NCI-H128 (cell line): ENCODE results near the gene SCYL1.
A peak's percentile ranks its signal among the peaks of the same experiment; 100 is the strongest.

Experiments used
- DNase-seq: peaks from one replicate; lab custom pipeline; 2025; ENCODE audit not compliant: unreplicated experiment; lab: John Stamatoyannopoulos, UW

The SCYL1 gene

DNA sequence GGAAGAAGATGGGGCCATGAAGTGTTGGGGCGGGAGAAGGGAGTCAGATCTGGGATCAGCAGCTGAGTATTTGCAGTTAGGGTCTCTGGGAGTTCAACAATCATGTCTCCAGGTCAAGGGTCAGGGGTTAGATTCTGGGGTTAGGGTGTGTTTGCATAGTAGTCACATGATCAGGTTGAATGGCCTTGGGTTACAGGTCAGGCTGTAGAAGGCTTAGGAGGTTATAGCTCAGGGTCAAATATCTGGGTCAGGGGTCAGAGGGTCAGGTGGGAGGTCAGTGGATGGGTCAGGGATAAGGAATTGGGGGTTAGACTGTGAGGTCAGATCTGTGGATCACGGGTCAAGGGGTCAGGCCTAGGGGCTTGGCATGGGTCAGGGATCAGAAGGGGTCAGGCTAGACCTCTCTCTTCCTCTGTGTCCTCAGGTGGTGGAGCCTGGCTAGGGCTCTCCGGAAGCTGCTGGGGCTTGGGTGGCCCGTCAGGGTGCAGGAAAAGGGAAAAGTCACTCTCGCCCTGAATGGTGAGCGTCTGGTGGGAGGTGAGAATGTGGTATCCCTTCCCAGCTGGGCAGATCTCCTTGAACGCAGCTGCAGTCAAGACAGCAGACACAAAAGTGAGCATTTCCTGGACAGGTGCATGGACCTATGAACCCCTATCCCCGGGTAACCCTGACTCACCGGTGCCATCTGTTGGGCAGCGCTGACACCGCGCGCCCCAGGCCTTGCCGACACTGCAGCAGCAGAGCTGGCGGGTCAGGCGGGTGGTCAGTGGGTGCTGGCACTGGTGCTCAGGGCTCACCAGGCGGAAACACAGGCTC lies 26.9 kb downstream of the SCYL1 start:
- peak; percentile 42 for DNase-seq

DNA sequence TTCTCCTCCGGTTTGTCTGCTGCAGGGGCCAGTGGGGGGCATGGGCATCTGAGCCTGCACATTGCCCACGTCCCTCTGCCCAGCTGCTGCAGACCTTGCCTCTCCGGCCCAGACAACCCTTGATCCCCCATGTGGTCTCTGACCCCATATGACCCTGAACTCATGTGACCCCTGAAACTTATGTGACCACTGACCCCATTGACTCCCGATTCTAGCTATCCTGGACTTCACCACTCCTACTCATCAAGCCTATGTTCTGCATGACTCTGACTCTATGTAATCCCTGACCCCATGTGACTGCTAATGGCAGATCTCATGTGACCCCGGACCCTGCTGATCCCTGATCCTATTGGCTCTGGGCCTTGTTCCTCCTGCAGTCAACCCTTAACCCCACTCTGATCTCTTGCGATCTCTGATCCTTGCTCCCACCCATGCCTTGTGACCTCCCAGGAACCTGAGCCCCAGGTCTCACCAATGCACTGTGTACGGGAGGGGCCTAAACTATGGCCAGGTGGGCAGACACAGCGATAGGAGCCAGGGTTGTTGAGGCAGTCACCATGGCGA lies 27.6 kb downstream of the SCYL1 start:
- no peak for DNase-seq

DNA sequence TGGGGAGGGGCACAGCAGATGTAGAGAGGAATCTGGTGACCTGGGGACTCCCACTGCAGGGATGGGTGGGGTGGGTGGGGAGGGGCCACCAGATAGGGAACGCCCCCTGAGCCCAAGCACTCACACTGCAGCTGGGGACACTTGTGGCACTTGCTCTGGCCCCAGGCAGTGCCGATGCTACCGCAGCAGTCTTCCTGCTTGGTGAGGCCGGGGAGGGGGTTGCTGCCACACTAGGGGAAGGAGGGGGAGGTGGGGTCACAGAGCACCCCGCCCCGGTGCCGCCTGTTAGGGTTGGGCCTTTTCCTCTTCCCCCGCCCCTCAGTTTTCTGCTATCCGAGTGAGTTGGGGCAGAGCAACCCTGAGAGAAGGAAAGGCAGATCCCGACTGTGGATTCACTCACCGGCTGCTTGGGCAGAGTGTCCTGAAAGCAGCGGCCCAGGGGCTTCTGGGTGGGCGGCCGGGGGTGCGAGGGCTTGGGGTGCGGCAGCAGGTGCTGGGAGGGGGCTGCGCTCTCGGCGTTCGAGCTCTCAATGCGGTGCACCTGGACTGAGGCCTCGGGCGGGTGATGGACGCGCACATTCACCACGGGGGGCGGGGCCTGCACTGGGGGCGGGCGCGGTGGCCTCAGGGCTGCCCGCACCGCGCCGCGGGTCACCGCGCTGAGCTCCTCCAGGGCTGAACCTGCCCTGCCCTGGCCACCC lies 28.6 kb downstream of the SCYL1 start:
- DNase-seq, result no peak

DNA sequence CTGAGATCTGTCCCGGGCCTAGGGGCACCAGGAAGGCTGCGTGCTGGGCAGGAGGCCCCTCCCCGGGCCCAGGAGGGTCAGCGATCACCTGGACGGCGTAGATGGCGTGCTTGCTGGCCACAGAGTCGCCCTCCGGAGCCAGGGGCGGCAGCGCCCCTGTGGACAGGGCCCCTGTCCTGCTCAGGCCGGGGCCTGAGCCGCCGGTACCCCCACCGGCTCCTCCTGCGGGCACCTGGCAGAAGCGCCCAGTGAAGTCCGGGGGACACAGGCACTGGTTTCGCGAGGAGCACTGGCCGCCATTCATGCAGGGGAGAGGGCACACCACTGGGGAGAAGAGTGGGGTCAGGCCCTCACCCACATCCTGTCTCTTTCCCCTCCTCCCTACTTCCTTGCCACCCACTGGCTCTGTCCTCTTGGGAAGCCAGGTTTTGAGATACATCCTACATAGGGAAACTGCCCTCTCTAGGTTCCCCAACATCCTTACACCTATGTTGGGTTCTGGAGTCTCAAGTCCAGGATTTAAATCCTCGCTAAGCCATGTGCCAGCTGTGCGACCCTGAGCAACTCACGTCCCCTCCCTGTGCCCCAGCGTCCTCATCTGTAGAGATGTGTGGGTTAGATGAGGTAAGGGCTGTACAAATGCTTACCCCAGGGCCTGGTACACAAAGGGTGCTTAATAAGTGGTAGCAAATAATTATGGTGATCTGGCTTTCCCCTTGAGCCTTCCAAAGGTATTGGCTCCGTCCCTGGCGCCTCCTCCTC lies 29.4 kb downstream of the SCYL1 start:
- no peak for DNase-seq

DNA sequence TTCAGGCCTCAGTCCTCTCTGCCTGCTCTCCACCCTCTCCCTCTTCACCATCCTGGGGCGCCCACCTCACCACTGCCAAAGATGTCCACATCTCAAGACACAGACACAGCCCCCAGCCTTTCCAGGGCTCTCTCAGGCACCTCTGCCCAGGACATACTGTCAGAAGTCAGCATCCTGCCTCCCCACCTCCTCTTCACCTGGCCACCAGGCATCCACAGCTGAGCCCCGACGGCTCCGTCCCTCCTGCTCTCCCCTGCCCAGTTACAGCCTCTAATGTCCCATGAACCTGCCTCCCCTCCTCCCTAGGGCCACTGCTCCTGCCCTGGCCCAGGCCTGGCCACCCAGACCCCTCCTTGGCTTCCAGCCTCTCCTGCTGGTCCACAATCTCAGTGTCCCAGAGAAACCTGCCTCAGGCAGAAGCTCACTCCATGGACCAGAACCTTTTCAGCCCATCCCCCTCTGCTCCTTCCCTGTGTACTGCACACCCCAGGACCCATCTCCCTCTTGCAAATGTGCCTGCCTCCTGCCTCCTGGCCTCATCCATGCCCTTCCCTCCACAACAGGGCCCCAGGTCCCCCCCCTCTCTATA lies 30.1 kb downstream of the SCYL1 start:
- DNase-seq, result no peak

DNA sequence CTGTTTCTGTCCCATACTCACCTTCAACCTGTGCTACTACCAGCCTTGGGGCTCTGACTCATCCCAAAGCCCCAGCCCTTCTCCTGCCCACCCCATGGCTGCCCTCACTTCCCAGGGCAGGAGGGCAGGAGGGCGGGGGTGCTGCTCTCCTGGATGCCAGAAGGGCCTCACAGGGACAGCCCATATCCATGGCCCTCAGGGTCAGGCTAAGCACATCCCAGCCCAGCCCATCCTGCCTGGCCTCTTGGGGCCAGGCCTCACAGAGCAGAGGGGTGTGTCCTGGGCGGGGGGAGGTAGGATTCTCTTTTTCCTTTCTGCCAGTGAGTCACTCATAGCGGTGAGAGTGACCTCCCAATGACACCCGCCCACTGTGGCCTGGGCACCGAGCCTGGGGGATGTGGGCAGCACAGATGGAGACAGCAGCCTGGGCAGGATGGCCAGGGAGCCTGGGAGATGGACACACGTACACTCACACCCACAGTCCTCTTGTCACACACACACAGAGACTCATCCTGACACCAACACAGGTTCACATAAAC lies 30.9 kb downstream of the SCYL1 start:
- DNase-seq, result no peak

DNA sequence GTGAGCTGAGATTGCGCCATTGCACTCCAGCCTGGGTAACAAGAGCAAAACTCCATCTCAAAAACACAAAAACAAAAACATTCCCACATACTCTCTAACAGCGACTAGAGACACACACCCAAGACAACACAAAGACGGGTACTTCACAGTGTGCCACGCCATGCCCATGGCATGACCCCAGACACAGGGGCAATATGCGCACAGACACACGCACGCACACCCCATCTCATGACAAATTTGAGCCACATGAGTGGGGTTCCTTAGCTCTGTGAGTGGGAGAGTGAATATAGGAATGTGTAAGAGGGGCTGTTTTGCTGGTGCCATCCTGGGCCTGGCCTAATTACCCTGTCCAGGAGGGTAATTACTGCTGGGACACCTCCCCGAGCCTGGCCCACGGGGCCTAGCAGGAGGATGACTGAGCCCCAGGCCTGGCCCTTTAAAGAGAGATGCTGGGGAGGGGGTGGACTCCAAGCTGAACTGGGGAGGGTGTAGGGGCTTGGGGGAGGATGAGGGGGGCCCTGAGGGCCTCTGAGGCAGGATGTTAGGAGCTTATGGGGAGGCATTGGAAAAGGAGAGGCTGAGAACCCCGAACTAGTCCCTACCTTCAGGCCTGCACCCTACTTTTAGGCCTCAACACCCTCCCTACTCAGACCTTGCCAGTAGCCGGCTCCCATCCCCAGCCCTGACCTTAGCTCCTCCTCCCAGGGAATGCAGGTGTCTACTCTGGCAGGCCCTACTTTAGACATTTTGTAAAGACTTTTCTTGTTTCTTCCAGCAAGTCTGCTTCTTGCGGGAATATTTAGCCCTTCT lies 31.8 kb downstream of the SCYL1 start:
- DNase-seq, result no peak

DNA sequence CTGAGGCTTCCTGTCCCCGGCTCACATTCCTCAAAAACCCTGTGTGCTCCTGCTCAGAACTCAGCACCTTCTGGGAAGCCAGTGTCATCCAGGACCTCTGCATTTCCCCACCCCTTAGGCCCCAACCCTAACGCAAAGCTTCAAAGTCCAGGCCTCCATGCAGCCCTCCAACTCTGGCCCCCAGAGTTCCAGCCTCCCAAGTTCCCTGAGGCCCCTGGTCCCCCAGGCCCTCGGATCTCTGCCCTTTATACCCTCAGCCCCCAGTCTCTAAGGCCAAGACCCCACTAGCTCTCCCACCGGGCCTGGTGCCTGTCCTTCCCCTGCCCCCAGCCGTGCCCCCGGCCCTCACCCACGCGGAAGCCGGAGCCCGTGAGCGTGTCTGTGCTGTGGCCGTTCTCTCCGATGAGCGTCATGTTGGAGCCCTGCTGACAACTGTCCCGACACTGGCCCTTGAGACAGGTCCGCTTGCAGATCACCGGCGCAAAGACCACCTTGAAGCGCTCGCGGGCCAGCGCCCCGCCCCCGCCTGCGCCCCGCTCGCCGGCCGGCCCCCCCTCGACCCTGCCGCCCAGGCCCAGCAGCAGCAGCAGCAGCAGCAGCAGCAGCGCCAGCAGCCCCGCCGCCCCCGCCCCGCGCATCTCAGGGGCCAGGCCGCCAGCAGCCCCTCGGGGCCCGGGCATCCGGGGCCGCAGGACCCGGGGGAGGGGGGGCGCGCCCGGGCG lies 32.6 kb downstream of the SCYL1 start:
- DNase-seq, result no peak

DNA sequence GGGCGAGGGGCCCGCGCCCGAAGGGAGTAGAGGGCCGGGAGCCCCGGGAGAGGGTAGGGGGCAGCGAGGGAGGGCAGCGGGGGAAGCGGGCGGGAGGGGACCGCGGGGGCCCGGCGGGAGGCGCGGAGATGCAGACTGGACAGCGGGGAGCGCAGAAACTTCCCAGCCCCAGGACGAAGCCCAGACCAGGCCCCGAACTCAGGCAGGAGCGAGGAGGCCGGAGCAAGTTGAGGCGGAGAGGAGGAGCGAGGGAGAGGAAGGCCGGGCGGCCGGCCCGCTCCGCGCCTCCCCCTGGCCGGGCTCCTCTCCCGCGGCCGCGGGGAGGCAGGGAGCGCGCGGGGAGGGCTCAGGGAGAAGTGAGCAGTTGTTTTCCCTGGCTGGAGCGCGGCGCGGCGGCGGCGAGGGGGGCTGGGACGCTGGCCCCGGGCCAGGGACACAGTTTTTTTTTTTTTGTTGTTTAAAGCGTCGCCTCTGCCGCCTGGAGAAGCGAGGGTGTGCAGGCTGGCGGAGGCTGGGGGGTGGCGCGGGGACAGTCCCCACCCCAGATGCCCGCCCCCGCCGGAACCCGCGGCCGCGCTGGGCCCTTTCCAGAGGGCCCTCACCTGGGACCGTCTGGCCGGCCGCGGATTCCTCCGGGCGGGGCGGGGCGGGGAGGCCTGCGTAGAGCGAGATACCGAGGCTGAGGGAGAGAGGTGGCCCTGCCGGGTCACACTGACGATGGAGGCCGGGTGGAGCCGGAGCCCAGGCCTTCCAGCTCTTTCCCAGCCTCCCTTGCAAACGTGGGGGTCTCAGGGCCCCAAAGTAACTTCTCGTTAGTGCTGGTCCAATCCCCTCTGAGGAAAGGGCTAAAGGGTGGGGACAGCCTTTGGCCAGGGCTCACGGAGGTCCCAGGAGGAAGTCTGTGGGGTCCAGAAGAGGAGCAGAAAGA lies 33.4 kb downstream of the SCYL1 start, which contains the start of gene LTBP3:
Gene LTBP3, minus strand, starts transcription at position 358 of the 928 bp plus-strand sequence. CDS start 400 bp downstream, outside the sequence.
- DNase-seq, result peak; percentile 48

DNA sequence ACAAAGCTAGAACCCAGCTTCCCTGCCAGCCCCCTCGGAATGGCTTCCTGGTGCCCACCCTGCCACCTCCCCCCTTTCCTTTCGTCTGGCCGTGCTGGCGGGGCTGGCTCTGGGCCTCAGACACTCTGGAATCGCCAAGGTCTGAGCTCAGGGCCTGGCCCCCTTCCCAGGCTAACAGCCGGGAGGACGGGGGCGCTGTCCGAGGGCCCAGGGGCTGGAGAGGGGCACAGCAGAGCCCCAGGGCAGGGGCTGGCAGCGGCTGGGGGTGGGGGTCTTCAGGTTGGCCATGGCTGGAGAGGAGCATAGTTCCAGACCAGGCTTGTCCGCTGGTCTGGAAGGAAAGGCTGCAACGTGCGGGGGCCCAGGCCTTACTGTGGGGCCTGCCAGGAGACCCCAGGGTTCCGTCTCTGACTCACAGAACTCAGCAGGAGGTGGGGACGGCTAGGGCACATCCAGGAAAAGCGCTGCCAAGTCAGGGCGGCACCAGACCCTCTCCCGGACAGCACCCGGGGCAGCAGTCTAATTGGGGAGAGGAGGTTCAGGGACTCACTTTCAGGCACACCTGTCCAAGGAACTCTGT lies 34.1 kb downstream of the SCYL1 start:
- no peak for DNase-seq

DNA sequence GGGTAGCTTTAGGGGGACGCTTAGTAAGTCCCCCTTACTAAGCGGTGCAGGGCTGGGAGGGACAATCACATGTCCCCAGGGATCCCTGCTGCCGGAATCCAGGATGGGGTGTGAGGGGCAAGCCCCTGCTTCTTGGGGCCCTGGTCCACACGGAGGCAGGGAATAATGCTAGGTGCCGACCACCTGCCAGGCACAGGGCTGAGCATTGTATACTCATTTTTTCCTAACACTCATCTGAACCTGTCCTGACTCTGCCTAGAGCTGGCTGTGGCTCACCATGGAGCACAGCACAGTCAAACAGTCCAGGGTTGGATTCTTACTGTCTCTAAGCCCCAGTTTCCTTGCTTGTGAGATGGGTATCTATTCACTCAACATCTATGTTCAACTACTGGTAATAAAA lies 34.7 kb downstream of the SCYL1 start:
- DNase-seq, result no peak

DNA sequence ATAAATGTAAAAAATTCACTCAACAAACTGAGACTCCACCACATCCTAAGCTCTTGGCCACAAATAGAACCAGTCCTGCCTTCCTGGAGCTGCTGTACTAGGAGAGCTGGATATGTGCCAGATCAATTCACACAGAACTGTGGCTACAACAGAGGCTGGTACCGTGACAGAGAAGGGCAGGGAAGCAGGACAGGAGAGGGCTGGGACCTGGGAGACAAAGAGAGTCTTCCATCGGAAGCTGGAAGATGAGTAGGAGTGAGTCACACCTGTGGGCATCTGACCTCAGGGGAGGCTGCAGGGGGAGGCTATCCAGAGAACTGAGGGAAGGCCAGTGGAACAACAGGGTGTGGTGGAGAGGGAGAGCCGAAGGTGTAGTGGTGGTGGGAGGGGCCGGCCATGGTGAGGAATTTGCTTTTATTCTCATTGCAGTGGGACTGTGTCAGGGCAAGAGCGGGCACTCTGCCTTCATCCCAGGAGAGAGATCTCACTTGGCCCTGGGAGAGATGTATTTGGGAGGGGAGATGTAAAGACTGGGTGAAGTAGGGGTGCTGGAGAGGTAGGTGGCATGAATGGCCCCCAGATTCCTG lies 35.2 kb downstream of the SCYL1 start:
- DNase-seq, result no peak

DNA sequence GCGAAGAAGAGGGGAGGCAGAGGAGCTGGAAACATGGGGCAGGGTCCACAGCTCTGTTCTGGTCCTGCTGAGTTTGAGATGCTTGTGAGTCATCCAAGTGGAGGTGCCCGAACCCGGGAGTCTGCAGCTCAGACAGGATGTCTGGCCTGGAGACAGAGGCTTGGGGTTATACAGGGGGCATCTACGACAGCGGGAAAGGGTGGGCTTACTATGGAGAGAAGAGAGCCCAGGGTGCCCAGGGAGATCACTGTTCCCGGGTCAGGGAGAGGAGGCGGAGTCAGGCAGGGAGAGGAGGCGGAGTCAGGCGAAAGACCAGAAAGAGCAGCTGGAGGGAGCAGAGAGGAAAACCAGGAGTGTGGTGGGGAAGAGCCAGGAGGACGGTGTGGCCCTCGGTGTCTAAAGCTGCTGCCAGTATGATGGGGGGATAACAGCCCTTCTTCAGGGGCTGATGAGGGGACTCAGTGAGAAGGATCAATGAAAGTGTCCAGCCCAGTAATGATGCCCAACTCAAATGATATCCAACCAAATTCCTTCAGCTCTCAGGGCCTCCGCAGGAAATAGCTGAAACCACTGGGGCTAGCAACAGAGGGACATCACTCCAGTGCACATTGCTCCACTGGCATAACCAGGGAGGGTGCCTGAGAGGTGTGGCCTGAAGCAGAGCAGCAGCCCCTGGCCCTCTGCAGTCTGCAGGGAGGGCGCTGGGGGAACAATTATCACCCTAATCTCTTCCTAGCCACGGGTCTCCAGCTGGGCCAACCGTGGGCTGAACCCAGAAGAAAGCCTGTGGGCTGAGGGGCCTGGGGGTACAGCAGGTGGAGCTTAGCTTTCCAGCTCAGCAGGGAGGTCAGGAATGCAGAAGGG lies 35.9 kb downstream of the SCYL1 start:
- no peak for DNase-seq

DNA sequence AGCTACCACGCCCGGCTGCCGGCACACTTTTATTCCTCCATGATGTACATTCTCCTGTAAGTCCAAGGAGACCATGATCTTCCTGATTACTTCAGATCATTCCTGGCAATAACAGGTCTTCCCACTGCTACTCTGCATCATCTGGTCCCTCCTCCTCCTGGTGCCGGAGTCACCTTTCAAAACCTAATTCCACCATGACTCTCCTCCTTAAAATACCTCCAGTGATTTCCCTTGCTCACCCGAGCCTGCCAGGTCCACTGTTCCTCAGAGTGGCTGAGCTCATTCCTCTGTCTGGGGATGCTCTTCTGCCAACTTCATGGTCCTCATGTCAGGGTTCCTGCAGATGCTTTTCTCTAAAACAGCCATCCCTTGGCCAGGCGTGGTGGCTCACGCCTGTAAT lies 37.1 kb downstream of the SCYL1 start:
- no peak for DNase-seq

DNA sequence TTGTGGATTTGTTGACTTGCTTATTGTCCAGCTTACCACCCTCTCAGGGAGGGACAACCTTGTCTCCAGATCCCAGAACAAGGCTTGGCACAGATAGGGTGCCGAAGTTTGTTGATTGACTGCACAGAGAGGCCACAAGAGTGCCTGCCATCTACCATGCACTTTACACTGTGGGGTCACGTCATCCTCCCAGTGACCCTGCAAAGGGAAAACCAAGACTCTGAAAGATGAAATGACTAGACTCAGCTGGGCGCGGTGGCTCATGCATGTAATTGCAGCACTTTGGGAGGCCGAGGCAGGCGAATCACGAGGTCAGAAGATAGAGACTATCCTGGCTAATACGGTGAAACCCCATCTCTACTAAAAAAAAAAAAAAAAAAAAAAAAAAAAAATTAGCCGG lies 37.9 kb downstream of the SCYL1 start:
- no peak for DNase-seq

DNA sequence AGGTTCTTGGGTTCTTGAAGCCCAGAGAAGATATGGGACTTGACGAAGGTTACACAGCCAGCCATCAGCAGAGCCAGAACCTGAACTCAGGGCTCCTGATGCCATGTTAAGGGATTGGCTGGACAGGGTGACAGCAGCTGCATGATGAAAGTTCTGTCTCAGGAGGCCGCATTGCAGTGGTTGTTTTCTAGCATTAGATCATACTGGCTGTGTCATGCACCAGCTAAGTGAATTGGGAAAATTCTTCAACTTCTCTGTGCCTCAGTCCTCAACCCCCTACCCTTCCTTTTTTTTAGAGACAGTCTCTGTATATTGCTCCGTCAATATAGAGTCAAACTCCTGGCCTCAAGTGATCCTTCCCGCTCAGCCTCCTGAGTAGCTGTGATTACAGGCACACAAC lies 38.7 kb downstream of the SCYL1 start:
- DNase-seq, result no peak
